Measurements from ENCODE around the gene ZDHHC22.

The ZDHHC22 gene

DNA sequence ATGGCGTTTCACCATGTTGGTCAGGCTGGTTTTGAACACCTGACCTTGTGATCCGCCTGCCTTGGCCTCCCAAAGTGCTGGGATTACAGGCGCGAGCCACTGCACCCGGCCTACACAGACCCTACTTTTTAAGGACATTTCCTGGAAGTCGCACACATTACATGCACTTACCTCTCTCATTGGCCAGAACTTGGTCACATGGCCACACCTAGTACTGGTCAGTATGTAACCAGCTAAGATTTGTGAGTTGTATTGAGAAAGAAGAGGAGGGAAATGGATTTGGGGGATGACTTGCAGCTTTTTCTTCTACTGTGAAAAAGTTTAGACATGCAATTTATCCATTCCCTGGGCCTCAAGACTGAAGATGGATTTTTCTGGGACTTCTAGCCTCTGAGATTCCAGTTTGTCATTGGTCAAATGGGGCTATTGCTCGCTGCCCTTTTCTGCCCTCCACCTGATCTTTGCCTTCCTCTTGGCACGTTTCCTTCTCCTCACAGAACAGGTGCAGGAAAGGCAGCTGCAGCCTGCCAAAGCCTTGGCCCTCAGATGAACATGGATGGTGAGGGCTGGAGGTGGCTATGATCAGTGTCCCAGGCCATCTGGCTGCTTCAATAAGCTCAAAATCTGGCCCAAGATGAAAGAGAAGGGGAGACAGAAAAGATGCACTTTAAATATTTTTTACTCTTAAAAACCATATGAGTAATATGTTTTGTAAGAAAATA, 7.1 kb upstream of the ZDHHC22 start:
- TF ChIP-seq, protein P1, sequence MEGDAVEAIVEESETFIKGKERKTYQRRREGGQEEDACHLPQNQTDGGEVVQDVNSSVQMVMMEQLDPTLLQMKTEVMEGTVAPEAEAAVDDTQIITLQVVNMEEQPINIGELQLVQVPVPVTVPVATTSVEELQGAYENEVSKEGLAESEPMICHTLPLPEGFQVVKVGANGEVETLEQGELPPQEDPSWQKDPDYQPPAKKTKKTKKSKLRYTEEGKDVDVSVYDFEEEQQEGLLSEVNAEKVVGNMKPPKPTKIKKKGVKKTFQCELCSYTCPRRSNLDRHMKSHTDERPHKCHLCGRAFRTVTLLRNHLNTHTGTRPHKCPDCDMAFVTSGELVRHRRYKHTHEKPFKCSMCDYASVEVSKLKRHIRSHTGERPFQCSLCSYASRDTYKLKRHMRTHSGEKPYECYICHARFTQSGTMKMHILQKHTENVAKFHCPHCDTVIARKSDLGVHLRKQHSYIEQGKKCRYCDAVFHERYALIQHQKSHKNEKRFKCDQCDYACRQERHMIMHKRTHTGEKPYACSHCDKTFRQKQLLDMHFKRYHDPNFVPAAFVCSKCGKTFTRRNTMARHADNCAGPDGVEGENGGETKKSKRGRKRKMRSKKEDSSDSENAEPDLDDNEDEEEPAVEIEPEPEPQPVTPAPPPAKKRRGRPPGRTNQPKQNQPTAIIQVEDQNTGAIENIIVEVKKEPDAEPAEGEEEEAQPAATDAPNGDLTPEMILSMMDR (IDR thresholded peaks at IDR 0.05; ENCODE audit: insufficient read depth, low read depth, low read length, missing control alignments): no peak
- H3K4me3 ChIP-seq (ENCODE audit: low read depth, low read length): no peak overlapping the region
- DNase-seq (ENCODE audit: low read depth): no peak

DNA sequence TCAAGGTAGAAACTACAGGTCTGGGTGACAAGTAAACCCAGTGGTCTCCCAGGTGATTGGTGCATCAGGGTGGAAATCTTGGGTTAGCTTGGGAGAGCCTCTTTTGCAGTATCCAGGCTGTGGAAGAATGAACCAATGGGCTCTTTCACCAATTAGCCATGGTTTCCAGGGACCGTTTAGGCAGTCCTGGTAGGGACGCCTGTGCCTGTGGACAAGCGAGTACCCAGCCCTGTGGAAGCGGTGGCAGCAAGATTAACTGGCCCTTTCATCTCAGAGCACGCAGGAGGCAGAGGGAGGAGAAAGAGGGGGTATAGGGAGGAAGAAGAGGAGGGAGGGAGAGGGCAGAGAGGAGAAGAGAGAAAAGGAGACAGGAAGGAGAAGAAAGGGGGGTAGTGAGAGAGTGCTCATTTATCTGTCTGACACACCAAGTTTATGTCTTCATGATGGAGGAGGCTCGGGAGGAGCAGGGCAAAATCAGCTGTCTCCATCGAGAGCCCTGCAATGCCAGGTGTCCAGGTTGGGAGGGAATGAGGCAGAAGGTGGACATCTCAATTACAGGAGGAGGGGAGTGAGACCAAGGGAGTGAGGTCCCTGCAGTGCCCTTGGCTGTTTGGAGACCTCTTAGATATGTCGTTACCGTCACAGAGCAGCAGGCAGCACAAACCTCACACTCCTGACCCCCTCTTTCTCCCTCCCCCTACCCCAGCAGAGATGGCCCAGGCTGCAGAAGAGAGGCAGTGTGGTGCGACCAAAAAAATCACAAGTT, 4.6 kb upstream of the ZDHHC22 start:
- TF ChIP-seq, protein P1 (IDR thresholded peaks at IDR 0.05; ENCODE audit: insufficient read depth, low read depth, low read length, missing control alignments): no peak
- H3K4me3 ChIP-seq (ENCODE audit: low read depth, low read length): no peak overlapping the region
- no peak for DNase-seq (ENCODE audit: low read depth)

DNA sequence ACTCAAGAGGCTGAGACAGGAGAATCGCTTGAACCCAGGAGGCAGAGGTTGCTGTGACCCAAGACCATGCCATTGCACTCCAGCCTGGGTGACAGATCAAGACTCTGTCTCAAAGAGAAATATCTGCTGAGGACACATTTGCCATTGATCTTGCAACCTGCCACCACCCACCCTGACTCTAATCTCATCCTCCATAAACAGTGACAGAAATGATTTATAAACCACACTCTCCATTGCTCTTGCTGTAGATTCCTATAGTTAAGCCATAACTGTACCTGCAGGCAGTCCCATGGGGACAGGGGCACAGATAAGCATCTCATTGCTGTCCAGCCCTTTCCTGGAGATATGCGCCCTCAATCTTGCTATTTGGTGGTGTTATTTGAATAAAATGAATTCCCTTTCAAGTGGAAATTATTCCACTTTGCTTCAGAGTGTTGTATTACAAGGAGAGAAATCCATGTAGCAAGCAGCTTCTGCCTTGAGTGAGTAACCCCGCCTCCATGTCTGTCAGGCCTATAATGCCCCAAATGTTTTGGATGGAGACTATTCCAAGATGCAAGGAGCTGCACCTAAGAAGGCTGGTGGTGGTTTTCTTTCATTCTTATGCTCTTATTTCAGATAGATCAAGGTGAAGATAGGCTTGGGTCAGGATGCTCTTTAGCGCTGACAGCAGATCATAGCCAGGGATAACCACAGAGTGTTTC, 3.0 kb upstream of the ZDHHC22 start:
- no peak overlapping the region for H3K4me3 ChIP-seq (ENCODE audit: low read depth, low read length)
- TF ChIP-seq, protein P1 (IDR thresholded peaks at IDR 0.05; ENCODE audit: insufficient read depth, low read depth, low read length, missing control alignments): no peak
- no peak for DNase-seq (ENCODE audit: low read depth)

DNA sequence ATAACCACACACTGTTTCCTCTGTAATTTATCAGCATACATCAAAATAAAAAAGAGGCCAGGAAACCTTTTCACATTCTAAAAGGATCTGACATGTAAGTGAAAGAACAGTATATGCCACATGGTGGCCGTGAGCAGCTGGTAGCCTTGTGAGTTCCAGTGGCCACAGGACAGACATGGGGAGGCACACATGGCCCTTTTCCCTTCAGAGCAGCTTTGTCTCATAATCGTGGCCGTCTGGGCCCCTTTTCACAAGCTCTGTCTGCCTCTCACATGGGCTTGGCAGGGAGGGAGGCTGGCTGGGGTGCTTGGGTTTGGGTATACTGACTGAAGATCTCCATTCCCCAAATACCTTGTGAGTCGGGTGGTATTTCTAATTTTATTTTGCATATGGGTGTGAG, 1.5 kb upstream of the ZDHHC22 start:
- no peak for DNase-seq (ENCODE audit: low read depth)
- no peak overlapping the region for H3K4me3 ChIP-seq (ENCODE audit: low read depth, low read length)
- TF ChIP-seq, protein P1 (IDR thresholded peaks at IDR 0.05; ENCODE audit: insufficient read depth, low read depth, low read length, missing control alignments): no peak

DNA sequence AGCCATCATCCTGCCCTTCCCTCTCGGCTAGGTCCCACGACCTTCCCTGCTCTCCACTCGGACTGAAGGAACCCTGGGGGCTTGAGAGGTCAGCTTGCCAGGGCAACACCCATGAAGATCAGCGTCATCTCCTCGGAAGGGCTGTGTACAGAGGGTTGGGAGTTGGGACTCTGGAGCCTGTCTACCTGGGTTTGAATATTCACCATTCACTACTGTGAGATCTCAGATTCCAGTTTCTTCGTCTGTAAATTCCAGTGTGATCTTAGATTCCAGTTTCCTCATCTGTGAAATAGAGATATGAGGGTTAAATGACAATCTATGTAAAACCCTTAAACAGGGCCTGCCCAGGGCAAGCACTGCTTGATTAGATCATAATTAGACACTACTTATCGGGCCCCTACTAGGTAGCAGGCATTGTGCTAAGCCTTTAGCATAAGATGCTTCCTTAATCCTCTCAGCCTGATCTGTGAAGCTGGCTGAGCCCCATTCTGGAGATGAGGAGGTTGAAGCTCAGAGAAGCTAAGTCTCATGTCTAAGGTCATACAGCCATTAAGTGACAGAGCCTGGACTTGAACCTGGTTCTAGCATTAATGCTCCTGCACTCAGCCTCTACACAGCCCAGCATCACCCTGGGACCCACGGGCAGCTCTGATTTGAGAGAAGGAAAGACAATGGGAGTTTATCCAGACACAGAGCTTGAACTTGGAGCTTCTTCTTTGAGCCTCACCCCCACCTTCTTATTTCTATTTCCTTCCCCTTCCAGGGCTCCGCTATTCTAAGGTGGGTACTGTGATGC, 612 bp upstream of the ZDHHC22 start:
- TF ChIP-seq, protein P1 (IDR thresholded peaks at IDR 0.05; ENCODE audit: insufficient read depth, low read depth, low read length, missing control alignments): no peak
- H3K4me3 ChIP-seq (ENCODE audit: low read depth, low read length): no peak overlapping the region
- no peak for DNase-seq (ENCODE audit: low read depth)
